Measurements from ENCODE around the gene IL1R1. TPM values are rescaled to one million over a fixed set of nuclear protein-coding genes. Genes with fewer than 3 reads are reported as not detected.

The IL1R1 gene
- total and polyA plus RNA-seq, 4 donors = 97.0 to 182 (median 137) TPM

- Histone ChIP-seq H3K27me3 (ENCODE audit: control insufficient read depth in 3 of 3, insufficient read depth in 3 of 3, low read length in 2 of 3) (no peaks in the 10 kb centered on the region), H3K9me3 (ENCODE audit: control insufficient read depth in 4 of 4, insufficient read depth in 3 of 4, low read length in 3 of 4) (no peaks in the 10 kb centered on the region), H3K4me1 (ENCODE audit: control insufficient read depth in 5 of 5, insufficient read depth in 5 of 5, low read length in 5 of 5) (peaks cover 0 to 18% (median 4%) of the 10 kb centered on the region in 5 donors), H3K27ac (ENCODE audit: low read depth in 1 of 2, low read length in 1 of 2) (no peak within 1 kb of the TSS), H3K9ac (ENCODE audit: insufficient read depth in 1 of 2, low read length in 2 of 2) (peak within 1 kb of the TSS; percentile 14 to 46), H3K4me3 (peak within 1 kb of the TSS; percentile 34), H3K36me3 (ENCODE audit: control insufficient read depth in 4 of 4, insufficient read depth in 4 of 4, low read length in 4 of 4) (no peaks in the 10 kb centered on the region)
- DNase-seq (peak in 2 of 3 donors; percentile 26 to 35), ATAC-seq (ENCODE audit: insufficient read depth, low FRiP score) (peak; percentile 32)
- WGBS, 2 donors = 50 to 64% methylated on average over 34 to 36 of the region's 36 CpGs
- no peak for TF ChIP-seq CTCF (IDR thresholded peaks at IDR 0.05; ENCODE audit: control extremely low read depth, extremely low read depth)
These were observed 44.4 kb downstream of the IL1R1 start, which contains the start of gene IL1RL2 for GRCh38 chr2:102186791-102187495. Gene IL1RL2, plus strand, starts transcription at chr2:102187023. Its CDS starts 845 bp downstream, at chr2:102187868.

- no peaks in the 10 kb centered on the region for H3K36me3 ChIP-seq (ENCODE audit: control insufficient read depth in 4 of 4, insufficient read depth in 4 of 4, low read length in 4 of 4)
- no peaks in the 10 kb centered on the region for H3K9me3 ChIP-seq (ENCODE audit: control insufficient read depth in 4 of 4, insufficient read depth in 3 of 4, low read length in 3 of 4)
- peak overlapping the region; percentile 34 for H3K4me3 ChIP-seq
- no peaks in the 10 kb centered on the region for H3K27me3 ChIP-seq (ENCODE audit: control insufficient read depth in 3 of 3, insufficient read depth in 3 of 3, low read length in 2 of 3)
- peaks cover 0 to 11% (median 0%) of the 10 kb centered on the region in 5 donors for H3K4me1 ChIP-seq (ENCODE audit: control insufficient read depth in 5 of 5, insufficient read depth in 5 of 5, low read length in 5 of 5)
- peak overlapping the region; percentile 14 to 46 for H3K9ac ChIP-seq (ENCODE audit: insufficient read depth in 1 of 2, low read length in 2 of 2)
- TF ChIP-seq CTCF (IDR thresholded peaks at IDR 0.05; ENCODE audit: control extremely low read depth, extremely low read depth) = no peak
- DNase-seq (peak; percentile 63 to 71 (median 68)), ATAC-seq (ENCODE audit: insufficient read depth, low FRiP score) (peak; percentile 61)
- no peak overlapping the region for H3K27ac ChIP-seq (ENCODE audit: low read depth in 1 of 2, low read length in 1 of 2)
- WGBS, 2 donors = 9 to 25% methylated on average over 41 to 50 of the region's 50 CpGs
These were observed 45.1 kb downstream of the IL1R1 start for GRCh38 chr2:102187496-102188150.

- Histone ChIP-seq H3K9me3 (ENCODE audit: control insufficient read depth in 4 of 4, insufficient read depth in 3 of 4, low read length in 3 of 4) (no peaks in the 10 kb centered on the region), H3K4me3 (no peak overlapping the region), H3K9ac (ENCODE audit: insufficient read depth in 1 of 2, low read length in 2 of 2) (no peak overlapping the region), H3K27ac (ENCODE audit: low read depth in 1 of 2, low read length in 1 of 2) (no peak overlapping the region), H3K27me3 (ENCODE audit: control insufficient read depth in 3 of 3, insufficient read depth in 3 of 3, low read length in 2 of 3) (no peaks in the 10 kb centered on the region), H3K4me1 (ENCODE audit: control insufficient read depth in 5 of 5, insufficient read depth in 5 of 5, low read length in 5 of 5) (peaks cover 0 to 10% (median 0%) of the 10 kb centered on the region in 5 donors), H3K36me3 (ENCODE audit: control insufficient read depth in 4 of 4, insufficient read depth in 4 of 4, low read length in 4 of 4) (no peaks in the 10 kb centered on the region)
- DNase-seq (peak; percentile 25 to 78 (median 43)), ATAC-seq (ENCODE audit: insufficient read depth, low FRiP score) (no peak)
- WGBS, 2 donors = 79 to 87% methylated on average over 10 of the region's 10 CpGs
- TF ChIP-seq CTCF (IDR thresholded peaks at IDR 0.05; ENCODE audit: control extremely low read depth, extremely low read depth) = no peak
These were observed 48.0 kb downstream of the IL1R1 start for GRCh38 chr2:102190430-102191107.
